ENCODE results near the gene NTSR2. TPM values are rescaled to one million over a fixed set of nuclear protein-coding genes. Genes with fewer than 3 reads are reported as not detected.

NTSR2 gene
- total RNA-seq, 1 experiment from 2014 or later: not detected

- Mint-ChIP-seq H3K36me3 (ENCODE audit: insufficient read depth, unreplicated experiment) (peaks cover 3% of the 10 kb centered on the region), H3K27me3 (ENCODE audit: unreplicated experiment) (peaks cover 52% of the 10 kb centered on the region), H3K9me3 (ENCODE audit: low read depth, unreplicated experiment) (no peaks in the 10 kb centered on the region), H3K4me1 (ENCODE audit: low read depth, unreplicated experiment) (peaks cover 11% of the 10 kb centered on the region), H3K27ac (ENCODE audit: unreplicated experiment) (no peak overlapping the region), H3K4me3 (ENCODE audit: low read depth, unreplicated experiment) (no peak overlapping the region)
- intact Hi-C loops (cut with micrococcal nuclease; ENCODE audit: unreplicated experiment): loop anchor here (2.0 kb wide), 1 partner anchor 91 kb away; no protein-coding TSS in a partner anchor
- no TSS peak for BruUV-seq (replicated peaks)
- TF ChIP-seq, protein P1, sequence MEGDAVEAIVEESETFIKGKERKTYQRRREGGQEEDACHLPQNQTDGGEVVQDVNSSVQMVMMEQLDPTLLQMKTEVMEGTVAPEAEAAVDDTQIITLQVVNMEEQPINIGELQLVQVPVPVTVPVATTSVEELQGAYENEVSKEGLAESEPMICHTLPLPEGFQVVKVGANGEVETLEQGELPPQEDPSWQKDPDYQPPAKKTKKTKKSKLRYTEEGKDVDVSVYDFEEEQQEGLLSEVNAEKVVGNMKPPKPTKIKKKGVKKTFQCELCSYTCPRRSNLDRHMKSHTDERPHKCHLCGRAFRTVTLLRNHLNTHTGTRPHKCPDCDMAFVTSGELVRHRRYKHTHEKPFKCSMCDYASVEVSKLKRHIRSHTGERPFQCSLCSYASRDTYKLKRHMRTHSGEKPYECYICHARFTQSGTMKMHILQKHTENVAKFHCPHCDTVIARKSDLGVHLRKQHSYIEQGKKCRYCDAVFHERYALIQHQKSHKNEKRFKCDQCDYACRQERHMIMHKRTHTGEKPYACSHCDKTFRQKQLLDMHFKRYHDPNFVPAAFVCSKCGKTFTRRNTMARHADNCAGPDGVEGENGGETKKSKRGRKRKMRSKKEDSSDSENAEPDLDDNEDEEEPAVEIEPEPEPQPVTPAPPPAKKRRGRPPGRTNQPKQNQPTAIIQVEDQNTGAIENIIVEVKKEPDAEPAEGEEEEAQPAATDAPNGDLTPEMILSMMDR (IDR thresholded peaks at IDR 0.05; ENCODE audit: unreplicated experiment): no peak
- DNase-seq: no peak
- CTCF ChIA-PET: interaction anchor here (0.5 to 1.4 kb wide), 11 partner anchors 10 to 97 kb away, joined by 3 to 12 read pairs (median 4); no protein-coding TSS in a partner anchor
Measured at GRCh38 chr2:11687736-11688135, 17.7 kb upstream of the NTSR2 start.

- Mint-ChIP-seq H3K27me3 (ENCODE audit: unreplicated experiment) (peaks cover 56% of the 10 kb centered on the region), H3K9me3 (ENCODE audit: low read depth, unreplicated experiment) (no peaks in the 10 kb centered on the region), H3K27ac (ENCODE audit: unreplicated experiment) (no peak overlapping the region), H3K4me1 (ENCODE audit: low read depth, unreplicated experiment) (peaks cover 17% of the 10 kb centered on the region), H3K4me3 (ENCODE audit: low read depth, unreplicated experiment) (no peak overlapping the region), H3K36me3 (ENCODE audit: insufficient read depth, unreplicated experiment) (peaks cover 3% of the 10 kb centered on the region)
- TF ChIP-seq, protein P1 (IDR thresholded peaks at IDR 0.05; ENCODE audit: unreplicated experiment): no peak
- no TSS peak for BruUV-seq (replicated peaks)
- CTCF ChIA-PET: no interaction called here
- DNase-seq: no peak
- intact Hi-C loops (cut with micrococcal nuclease; ENCODE audit: unreplicated experiment): no loop called here
Measured at GRCh38 chr2:11685906-11686470, 16.0 kb upstream of the NTSR2 start.

DNA sequence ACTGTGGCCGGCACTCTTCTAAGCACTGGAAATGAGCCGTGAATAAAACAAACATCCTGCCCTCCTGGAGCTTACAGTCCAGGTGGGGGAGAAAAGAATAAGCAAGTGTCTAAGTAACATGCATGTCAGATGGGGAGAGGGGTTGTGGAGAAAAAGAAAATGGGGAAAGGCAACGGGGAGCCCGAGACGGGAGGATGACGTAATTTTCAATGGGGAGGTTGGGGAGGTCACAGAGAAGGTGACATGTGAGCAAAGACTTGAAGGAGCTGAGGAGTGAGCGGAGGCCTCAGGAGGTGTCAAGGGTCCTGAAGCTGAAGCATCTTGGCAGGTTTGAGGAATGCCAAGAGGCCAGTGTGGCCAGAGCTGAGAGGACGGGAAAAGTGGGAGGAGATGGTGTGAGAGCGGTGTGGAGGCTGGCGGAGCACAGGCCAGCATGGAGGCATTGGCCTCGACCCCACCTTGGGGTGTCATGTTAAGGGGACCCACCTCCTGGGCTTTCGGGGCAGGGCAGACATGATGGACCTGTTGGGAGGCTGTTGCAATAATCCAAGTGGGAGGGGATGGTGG lies 15.0 kb upstream of the NTSR2 start:
- H3K36me3 Mint-ChIP-seq (ENCODE audit: insufficient read depth, unreplicated experiment): peaks cover 3% of the 10 kb centered on the region
- intact Hi-C loops (cut with micrococcal nuclease; ENCODE audit: unreplicated experiment): loop anchor here (5.0 kb wide), 1 partner anchor 98 kb away; no protein-coding TSS in a partner anchor
- H3K27ac Mint-ChIP-seq (ENCODE audit: unreplicated experiment): no peak overlapping the region
- H3K4me1 Mint-ChIP-seq (ENCODE audit: low read depth, unreplicated experiment): peaks cover 27% of the 10 kb centered on the region
- CTCF ChIA-PET: interaction anchor here (0.6 kb wide), 1 partner anchor 747 kb away, joined by 4 read pairs; no protein-coding TSS in a partner anchor
- H3K4me3 Mint-ChIP-seq (ENCODE audit: low read depth, unreplicated experiment): no peak overlapping the region
- TF ChIP-seq, protein P1 (IDR thresholded peaks at IDR 0.05; ENCODE audit: unreplicated experiment): no peak
- DNase-seq: no peak
- peaks cover 56% of the 10 kb centered on the region for H3K27me3 Mint-ChIP-seq (ENCODE audit: unreplicated experiment)
- BruUV-seq (replicated peaks): no TSS peak
- H3K9me3 Mint-ChIP-seq (ENCODE audit: low read depth, unreplicated experiment): no peaks in the 10 kb centered on the region

DNA sequence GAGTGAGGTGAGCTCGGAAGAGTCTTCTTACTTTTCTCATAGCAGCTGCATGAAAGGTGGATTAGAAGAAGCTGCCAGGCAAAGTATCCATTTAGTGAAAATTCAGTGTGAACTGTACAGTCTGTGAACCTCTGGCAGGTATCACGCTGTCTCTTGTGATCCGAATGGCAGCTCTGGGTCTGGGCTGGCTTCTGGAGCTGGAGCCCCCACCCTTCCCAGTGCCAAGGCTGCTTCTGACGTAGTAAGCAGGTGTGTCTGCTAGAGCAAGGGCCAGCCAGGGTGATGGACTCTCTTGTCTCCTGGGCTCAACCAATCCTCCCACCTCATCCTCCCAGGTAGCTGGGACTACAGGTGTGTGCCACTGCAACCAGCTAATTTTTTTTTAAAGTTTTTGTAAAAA lies 14.0 kb upstream of the NTSR2 start:
- Mint-ChIP-seq H3K36me3 (ENCODE audit: insufficient read depth, unreplicated experiment) (peaks cover 3% of the 10 kb centered on the region), H3K9me3 (ENCODE audit: low read depth, unreplicated experiment) (no peaks in the 10 kb centered on the region), H3K27me3 (ENCODE audit: unreplicated experiment) (peaks cover 56% of the 10 kb centered on the region), H3K4me1 (ENCODE audit: low read depth, unreplicated experiment) (peaks cover 29% of the 10 kb centered on the region), H3K4me3 (ENCODE audit: low read depth, unreplicated experiment) (no peak overlapping the region), H3K27ac (ENCODE audit: unreplicated experiment) (no peak overlapping the region)
- BruUV-seq (replicated peaks): no TSS peak
- CTCF ChIA-PET: interaction anchor here (1.1 kb wide), 1 partner anchor 9 kb away, joined by 4 read pairs; no protein-coding TSS in a partner anchor
- TF ChIP-seq, protein P1 (IDR thresholded peaks at IDR 0.05; ENCODE audit: unreplicated experiment): no peak
- intact Hi-C loops (cut with micrococcal nuclease; ENCODE audit: unreplicated experiment): loop anchor here (5.0 kb wide), 1 partner anchor 97 kb away; no protein-coding TSS in a partner anchor
- no peak for DNase-seq
